ENCODE data around the gene PTPRQ.

PTPRQ gene

DNA sequence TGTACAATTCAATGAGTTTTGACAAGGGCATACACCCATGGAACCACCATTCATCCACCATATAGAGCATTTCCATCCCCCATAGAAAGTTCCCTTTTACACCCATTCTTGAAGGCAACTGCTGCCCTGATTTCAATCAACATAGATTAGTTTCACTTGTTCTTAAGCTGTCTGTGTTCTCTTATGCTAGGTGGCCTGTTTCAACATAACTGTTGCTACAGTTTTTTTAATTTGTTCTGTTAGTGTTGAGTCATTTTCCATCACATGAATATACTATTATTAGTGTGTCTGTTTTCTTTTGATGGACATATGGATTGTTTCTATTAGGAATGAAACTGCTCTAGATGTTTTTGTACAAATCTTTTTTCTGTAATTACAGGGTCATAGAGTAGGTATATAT is 123.4 kb downstream of the PTPRQ start:
- DNase-seq (ENCODE audit: low read depth) = no peak

- DNase-seq (ENCODE audit: low read depth) = no peak
These were observed 132.8 kb downstream of the PTPRQ start for GRCh38 chr12:80576641-80577418.

DNA sequence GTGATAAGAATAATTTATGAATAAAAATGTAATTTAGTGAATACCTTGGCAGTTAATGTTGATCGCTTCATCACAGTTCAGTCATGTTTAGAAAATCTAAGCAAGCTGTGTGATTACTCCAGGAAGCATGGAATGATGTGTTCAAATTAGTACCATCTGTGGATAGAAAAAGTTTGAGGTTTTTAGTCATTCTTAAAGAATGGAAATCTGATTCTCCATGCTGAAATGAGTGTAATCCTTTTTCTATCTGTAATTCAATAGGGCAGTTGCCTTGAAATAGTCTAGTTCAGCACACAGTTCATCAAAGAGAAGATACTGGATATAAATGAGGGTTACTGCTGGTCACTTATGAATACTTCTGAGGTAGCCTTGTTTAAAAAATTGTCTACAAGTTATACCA is 136.2 kb downstream of the PTPRQ start:
- no peak for DNase-seq (ENCODE audit: low read depth)

GRCh38 chr12:80581783-80582182 is 137.7 kb downstream of the PTPRQ start:
- DNase-seq (ENCODE audit: low read depth) = no peak

DNA sequence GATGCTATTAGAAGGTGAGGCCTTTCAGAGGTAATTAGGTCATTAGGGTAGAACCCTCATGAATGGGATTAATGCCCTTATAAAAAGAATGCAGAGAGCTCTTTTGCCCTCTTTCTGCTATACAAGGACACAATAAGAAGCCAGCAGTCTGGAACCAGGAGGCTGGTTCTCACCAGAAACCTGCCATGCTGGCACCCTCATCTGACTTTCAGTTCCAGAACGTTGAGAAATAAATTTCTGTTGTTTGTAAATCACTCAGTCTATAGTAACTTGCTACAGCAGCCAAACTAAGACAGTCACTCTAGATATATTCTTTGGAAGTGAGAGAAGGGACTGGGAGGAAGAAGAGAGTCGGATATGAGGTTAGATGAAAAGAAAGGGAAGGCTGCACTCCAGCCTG is 138.4 kb downstream of the PTPRQ start:
- no peak for DNase-seq (ENCODE audit: low read depth)

DNA sequence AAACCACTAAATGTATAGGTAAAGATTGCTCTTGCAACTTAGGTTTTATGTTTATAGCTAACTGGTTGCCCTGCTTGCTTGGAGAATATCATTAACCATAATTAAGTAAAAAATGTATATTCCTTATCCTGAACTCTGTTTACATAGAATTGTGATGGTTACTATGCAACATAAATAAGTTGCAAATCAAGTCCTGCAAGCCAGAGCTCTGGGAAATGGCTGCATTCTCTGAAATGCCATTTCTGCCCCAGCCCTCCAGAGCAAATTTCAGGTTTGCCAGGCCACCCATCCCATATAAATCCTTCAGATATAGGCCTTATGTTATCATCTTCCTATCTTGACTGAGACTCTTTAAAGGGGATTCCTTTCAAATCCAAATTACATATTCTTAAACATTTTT is 145.0 kb downstream of the PTPRQ start:
- DNase-seq (ENCODE audit: low read depth) = no peak

- no peak for DNase-seq (ENCODE audit: low read depth)
These were observed 146.1 kb downstream of the PTPRQ start for GRCh38 chr12:80590085-80590484.

- no peak for DNase-seq (ENCODE audit: low read depth)
These were observed 149.7 kb downstream of the PTPRQ start for GRCh38 chr12:80593766-80594165.

DNA sequence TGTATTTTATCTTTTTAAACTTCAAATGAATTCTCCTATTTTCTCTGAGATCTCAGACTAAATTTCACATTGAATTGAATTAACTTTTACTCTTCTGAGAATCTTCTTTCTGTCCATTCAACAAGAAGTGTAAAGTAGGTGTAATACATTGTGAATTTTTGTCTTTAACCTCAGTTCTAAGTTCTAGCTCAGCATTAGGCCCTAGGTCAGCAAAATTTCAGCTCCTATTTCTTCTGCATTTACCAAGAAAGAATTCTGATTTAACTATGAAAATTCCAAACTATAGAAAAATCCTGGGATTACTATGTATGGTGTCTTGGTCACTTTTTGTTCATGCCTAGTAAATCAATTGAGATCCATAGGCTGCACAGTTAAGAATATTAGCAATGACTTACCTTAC is 152.5 kb downstream of the PTPRQ start:
- DNase-seq (ENCODE audit: low read depth) = no peak

DNA sequence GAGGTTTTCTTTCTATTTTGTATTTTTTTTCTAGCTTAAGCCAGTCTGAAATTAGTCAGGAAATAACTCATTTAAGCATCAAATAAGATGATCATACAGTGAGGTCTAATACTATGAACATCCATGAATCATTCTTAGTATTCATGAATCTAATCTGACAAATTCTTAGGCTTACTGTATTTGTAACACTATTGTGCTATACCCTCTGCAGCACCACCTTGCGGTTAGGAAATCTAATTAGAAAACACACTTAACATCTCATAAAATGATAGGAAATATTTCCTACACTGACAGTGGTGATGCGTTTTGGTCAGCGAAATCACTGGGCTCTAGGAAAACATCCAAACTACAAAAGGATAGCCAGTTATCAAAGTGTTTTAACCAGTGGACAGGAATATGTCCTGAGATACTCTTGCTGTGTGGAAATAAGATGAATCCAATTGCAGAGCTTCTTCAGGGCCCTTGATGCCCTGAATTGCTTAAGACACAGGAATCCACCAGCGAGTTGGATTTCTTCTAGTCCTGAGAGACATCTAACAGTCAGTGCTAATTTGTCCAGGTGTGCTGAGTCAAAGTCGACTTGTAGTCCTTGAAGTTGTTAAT is 154.1 kb downstream of the PTPRQ start:
- no peak for DNase-seq (ENCODE audit: low read depth)

GRCh38 chr12:80602455-80602854 is 158.4 kb downstream of the PTPRQ start:
- DNase-seq (ENCODE audit: low read depth) = no peak

GRCh38 chr12:80607361-80608135 is 163.5 kb downstream of the PTPRQ start:
- DNase-seq (ENCODE audit: low read depth) = no peak

GRCh38 chr12:80617733-80618132 is 173.7 kb downstream of the PTPRQ start:
- DNase-seq (ENCODE audit: low read depth) = no peak

DNA sequence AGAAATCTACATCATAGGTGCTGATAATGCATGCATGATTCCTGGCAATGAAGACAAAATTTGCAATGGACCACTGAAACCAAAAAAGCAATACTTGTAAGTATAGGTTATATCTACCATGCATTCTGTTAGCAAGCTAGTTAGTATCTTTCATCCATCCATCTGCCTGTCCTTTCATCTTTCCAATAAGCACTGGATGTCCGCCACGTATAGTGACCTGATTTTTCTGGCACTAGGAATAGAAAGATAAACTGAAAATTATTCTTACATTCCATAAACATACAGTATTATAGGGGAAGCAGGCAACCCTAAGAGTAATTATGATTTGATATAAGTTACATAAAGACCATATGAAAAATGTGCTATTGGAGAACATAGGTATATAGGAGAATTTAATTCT is 176.2 kb downstream of the PTPRQ start:
- DNase-seq (ENCODE audit: low read depth) = no peak

DNA sequence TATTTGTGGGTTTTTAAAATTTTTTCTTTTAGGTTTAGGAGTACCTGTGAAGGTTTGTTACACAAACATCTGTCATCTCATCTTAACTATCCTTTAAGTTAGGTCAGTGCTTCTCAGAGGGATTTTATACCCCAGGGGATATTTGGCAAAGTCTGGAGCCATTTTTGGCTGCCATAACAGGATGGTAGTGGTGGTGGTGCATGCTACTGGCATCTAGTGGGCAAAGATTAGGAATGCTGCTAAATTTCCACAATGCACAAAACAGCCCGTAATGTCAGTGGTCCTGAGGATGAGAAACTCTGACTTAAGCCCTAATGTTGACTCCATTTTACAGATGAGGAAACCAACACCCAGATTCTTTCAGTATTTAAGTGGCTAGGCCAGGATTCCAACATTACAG is 178.2 kb downstream of the PTPRQ start:
- DNase-seq (ENCODE audit: low read depth) = no peak

GRCh38 chr12:80625051-80625450 is 181.0 kb downstream of the PTPRQ start:
- DNase-seq (ENCODE audit: low read depth) = no peak

- DNase-seq (ENCODE audit: low read depth) = no peak
These were observed 181.9 kb downstream of the PTPRQ start for GRCh38 chr12:80625901-80626300.

GRCh38 chr12:80627782-80628181 is 183.7 kb downstream of the PTPRQ start:
- DNase-seq (ENCODE audit: low read depth) = no peak

DNA sequence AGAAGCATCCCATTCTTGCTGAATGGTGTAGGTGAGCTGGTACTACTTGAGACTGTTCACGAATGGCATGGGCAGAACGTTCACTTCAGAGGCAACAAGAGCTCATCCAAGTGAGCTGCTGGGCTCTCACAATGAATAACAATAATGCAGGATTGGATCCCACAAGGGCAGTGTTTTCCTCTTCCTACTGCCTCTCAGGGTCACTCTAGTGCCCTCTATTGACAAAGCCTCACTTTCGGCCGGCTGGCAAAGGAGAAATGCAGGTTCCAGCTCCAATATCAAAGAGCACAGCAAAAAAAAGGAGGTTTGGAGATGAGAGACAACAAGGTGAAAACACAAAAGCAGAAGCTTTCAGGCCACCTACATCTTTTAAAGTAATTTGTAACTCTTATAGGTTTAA is 188.8 kb downstream of the PTPRQ start:
- DNase-seq (ENCODE audit: low read depth) = no peak

GRCh38 chr12:80634903-80635302 is 190.9 kb downstream of the PTPRQ start:
- no peak for DNase-seq (ENCODE audit: low read depth)

DNA sequence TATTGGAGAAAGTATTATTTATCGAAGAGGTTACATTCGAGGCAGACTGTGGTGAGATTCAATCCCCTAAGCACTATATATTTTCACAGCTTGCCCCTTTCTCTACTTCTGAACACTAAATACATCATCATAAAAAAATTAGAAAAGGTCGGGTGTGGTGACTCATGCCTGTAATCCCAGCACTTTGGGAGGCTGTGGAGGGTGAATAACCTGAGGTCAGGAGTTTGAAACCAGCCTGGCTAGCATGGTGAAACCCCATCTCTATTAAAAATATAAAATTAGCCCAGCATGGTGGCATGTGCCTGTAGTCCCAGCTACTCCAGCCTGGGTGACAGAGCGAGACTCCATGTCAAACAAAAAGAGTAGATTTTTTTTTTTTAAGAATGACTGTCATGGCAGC is 192.8 kb downstream of the PTPRQ start:
- no peak for DNase-seq (ENCODE audit: low read depth)

DNA sequence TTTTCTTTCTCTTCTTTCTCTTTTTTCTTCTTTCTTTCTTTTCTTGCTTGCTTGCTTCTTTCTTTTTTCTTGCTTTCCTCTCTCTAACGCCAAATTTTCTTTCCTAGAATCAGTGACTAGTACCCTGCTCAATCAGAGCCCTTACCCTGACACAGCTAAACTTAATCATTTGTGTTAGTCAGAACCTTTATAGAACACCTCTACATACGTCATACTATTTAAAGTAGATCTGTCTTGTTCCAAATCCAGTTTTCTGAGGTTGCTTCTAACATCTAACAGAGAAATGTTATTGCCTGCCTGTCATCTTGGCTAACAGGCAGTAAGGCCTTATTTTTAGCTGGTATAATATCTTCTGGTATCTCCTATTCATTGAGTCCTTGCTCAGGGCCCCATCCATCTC is 197.9 kb downstream of the PTPRQ start:
- DNase-seq (ENCODE audit: low read depth) = no peak

DNA sequence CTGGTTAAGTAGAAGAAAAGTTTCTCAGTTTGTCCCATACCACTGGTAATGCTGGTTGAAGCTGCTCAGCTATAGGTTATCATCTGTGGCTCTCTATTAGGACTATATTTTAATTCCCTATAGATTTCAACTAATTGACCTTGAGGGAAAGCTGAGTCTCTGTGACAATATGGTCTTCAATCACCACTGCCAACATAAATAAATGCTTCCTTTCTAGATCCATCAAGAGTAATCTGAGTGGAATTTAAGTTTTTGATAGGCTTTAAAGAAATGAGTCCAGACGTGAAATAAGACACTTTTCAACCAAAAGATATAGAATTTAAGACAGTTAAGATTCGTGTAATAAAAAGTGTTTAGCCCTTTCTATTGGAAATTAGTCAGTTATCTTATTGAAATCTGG is 199.9 kb downstream of the PTPRQ start:
- no peak for DNase-seq (ENCODE audit: low read depth)
